Right atrium auricular region (tissue), 2 donors: ENCODE results near the gene SLC39A7. TPM values are rescaled to one million over a fixed set of nuclear protein-coding genes. Genes with fewer than 3 reads are reported as not detected.

Experiments used
- DNase-seq: peaks from one replicate; pipeline ENCODE4 v3.0.0-alpha.2; 2019; ENCODE audit warnings: low spot score
- H3K27ac ChIP-seq, 2 donors: fragments of 200-600 bp; sonication (generic); 1 replicate in 1 of 2; 2 replicates in 1 of 2; pipeline ENCODE4 v1.5.1; 2016 to 2019
- H3K27me3 ChIP-seq, 2 donors: fragments of 200-600 bp; sonication (generic); one replicate each; pipeline versions ENCODE4 v1.5.1 to v1.6.0; 2017 to 2019
- H3K36me3 ChIP-seq: fragments of 200-600 bp; sonication (generic); one replicate; pipeline ENCODE4 v1.5.1; 2016
- H3K4me1 ChIP-seq, 2 donors: fragments of 200-600 bp; sonication (generic); one replicate each; pipeline versions ENCODE4 v1.5.1 to v1.6.0; 2017 to 2019
- H3K4me3 ChIP-seq, 2 donors: fragments of 200-600 bp; sonication (generic); 1 replicate in 1 of 2; 2 replicates in 1 of 2; pipeline ENCODE4 v1.5.1; 2017 to 2019; ENCODE audit warnings: mild to moderate bottlenecking in 1 of 2, moderate library complexity in 1 of 2
- H3K9me3 ChIP-seq, 2 donors: fragments of 200-600 bp; sonication (generic); one replicate each; pipeline ENCODE4 v1.5.1; 2019
- CTCF ChIP-seq, 2 donors: fragments of 200-600 bp; sonication (generic); IDR thresholded peaks; one replicate each; pipeline ENCODE4 v1.5.1; 2019; ENCODE audit warnings: antibody characterized with exemption in 2 of 2
- total RNA-seq, 2 donors: library from RNA; depleted of rRNA; stranded (reverse); fragments of >200 nt; gene quantifications; one replicate each; pipeline ENCODE4 v1.1.0, GENCODE V29; 2016

The SLC39A7 gene
- total RNA-seq, 2 donors from 2014 or later: 67.0 to 70.0 TPM

GRCh38 chr6:33185190-33185589 is 15.5 kb upstream of the SLC39A7 start:
- H3K27ac ChIP-seq: no peak overlapping the region
- DNase-seq: no peak
- no peaks in the 10 kb centered on the region for H3K9me3 ChIP-seq
- no peaks in the 10 kb centered on the region for H3K27me3 ChIP-seq
- no peaks in the 10 kb centered on the region for H3K36me3 ChIP-seq
- no peaks in the 10 kb centered on the region for H3K4me1 ChIP-seq
- H3K4me3 ChIP-seq: no peak overlapping the region
- no peak for TF ChIP-seq CTCF (IDR thresholded peaks at IDR 0.05)

- Histone ChIP-seq H3K9me3 (no peaks in the 10 kb centered on the region), H3K4me1 (no peaks in the 10 kb centered on the region), H3K36me3 (no peaks in the 10 kb centered on the region), H3K4me3 (no peak overlapping the region), H3K27ac (no peak overlapping the region), H3K27me3 (no peaks in the 10 kb centered on the region)
- TF ChIP-seq CTCF (IDR thresholded peaks at IDR 0.05): no peak
- no peak for DNase-seq
These were observed 14.9 kb upstream of the SLC39A7 start for GRCh38 chr6:33185654-33186187.

DNA sequence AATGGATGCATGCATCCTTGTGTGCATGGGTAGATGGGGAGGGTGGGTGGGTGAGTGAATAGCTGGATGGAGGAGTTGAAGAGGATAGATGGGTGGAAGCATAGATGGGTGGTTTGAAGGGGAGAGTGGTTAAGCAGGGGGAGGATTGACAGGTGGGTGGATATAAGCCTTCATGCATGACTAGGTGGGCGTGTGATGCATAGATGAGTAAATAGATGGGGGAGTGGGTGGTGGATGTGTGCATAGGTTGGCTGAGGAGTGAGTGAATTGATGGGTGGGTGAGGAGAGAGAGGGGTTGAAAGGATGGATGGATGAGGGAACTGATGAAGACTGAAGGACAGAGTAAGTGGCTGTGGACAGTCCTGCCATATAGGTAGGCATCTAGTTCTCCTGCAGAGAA is 12.9 kb upstream of the SLC39A7 start:
- Histone ChIP-seq H3K4me3 (no peak overlapping the region), H3K4me1 (peaks cover 0 to 18% of the 10 kb centered on the region in 2 donors), H3K27ac (no peak overlapping the region), H3K27me3 (no peaks in the 10 kb centered on the region), H3K36me3 (no peaks in the 10 kb centered on the region), H3K9me3 (no peaks in the 10 kb centered on the region)
- no peak for DNase-seq
- TF ChIP-seq CTCF (IDR thresholded peaks at IDR 0.05): no peak

GRCh38 chr6:33189164-33189563 is 11.5 kb upstream of the SLC39A7 start:
- Histone ChIP-seq H3K4me1 (peaks cover 0 to 24% of the 10 kb centered on the region in 2 donors), H3K4me3 (no peak overlapping the region), H3K36me3 (no peaks in the 10 kb centered on the region), H3K27ac (no peak overlapping the region), H3K9me3 (no peaks in the 10 kb centered on the region), H3K27me3 (no peaks in the 10 kb centered on the region)
- no peak for TF ChIP-seq CTCF (IDR thresholded peaks at IDR 0.05)
- no peak for DNase-seq

GRCh38 chr6:33189625-33190448 is 10.8 kb upstream of the SLC39A7 start:
- Histone ChIP-seq H3K27me3 (no peaks in the 10 kb centered on the region), H3K4me3 (no peak overlapping the region), H3K4me1 (peaks cover 0 to 24% of the 10 kb centered on the region in 2 donors), H3K36me3 (peaks cover 3% of the 10 kb centered on the region), H3K9me3 (no peaks in the 10 kb centered on the region), H3K27ac (no peak overlapping the region)
- TF ChIP-seq CTCF (IDR thresholded peaks at IDR 0.05): no peak
- no peak for DNase-seq
